GM19372 (cell line): ENCODE measurements around the gene DNAJC12.
"Not testable (repeated sequence)": the region's sequence is repeated elsewhere in the genome, so short reads cannot be mapped to it uniquely, and the experiment has no call there.

Experiments used
- ATAC-seq: cut with Tn5 transposase; IDR thresholded peaks from one replicate; pipeline ENCODE4 v1.9.1; 2021; ENCODE audit warnings: mild to moderate bottlenecking, low read depth, moderate library complexity; ENCODE audit not compliant: unreplicated experiment

The DNAJC12 gene

GRCh38 chr10:67837541-67838314 lies at the start of gene DNAJC12:
Gene DNAJC12 (minus strand): TSS chr10:67838188. CDS start chr10:67838011, 177 bp downstream.
- ATAC-seq: no peak

- ATAC-seq: peak; percentile 56
Observed at GRCh38 chr10:67884842-67885670, 47.1 kb upstream of the DNAJC12 start.

- ATAC-seq: peak; percentile 79
Observed at GRCh38 chr10:67884313-67884841, 46.4 kb upstream of the DNAJC12 start, which contains the start of gene SIRT1. Gene SIRT1 (plus strand): TSS chr10:67884656. CDS start chr10:67884722, 66 bp downstream.

- ATAC-seq: no peak
Observed at GRCh38 chr10:67883710-67884312, 45.8 kb upstream of the DNAJC12 start.

GRCh38 chr10:67878133-67878532 lies 40.1 kb upstream of the DNAJC12 start:
- ATAC-seq: no peak

GRCh38 chr10:67877421-67877820 lies 39.4 kb upstream of the DNAJC12 start:
- not testable (repeated sequence) for ATAC-seq

- ATAC-seq: no peak
Observed at GRCh38 chr10:67875340-67876238, 37.6 kb upstream of the DNAJC12 start.

GRCh38 chr10:67869996-67870395 lies 32.0 kb upstream of the DNAJC12 start:
- no peak for ATAC-seq

- no peak for ATAC-seq
Observed at GRCh38 chr10:67868132-67868531, 30.1 kb upstream of the DNAJC12 start.

- ATAC-seq: no peak
Observed at GRCh38 chr10:67864607-67865371, 26.8 kb upstream of the DNAJC12 start.

- ATAC-seq: no peak
Observed at GRCh38 chr10:67863094-67863493, 25.1 kb upstream of the DNAJC12 start.

GRCh38 chr10:67861750-67862432 lies 23.9 kb upstream of the DNAJC12 start:
- no peak for ATAC-seq

- no peak for ATAC-seq
Observed at GRCh38 chr10:67858971-67859370, 21.0 kb upstream of the DNAJC12 start.

GRCh38 chr10:67853512-67853911 lies 15.5 kb upstream of the DNAJC12 start:
- ATAC-seq: no peak

- no peak for ATAC-seq
Observed at GRCh38 chr10:67852761-67853160, 14.8 kb upstream of the DNAJC12 start.

GRCh38 chr10:67851186-67851585 lies 13.2 kb upstream of the DNAJC12 start:
- no peak for ATAC-seq

GRCh38 chr10:67849331-67850011 lies 11.5 kb upstream of the DNAJC12 start:
- peak; percentile 94 for ATAC-seq

- ATAC-seq: no peak
Observed at GRCh38 chr10:67843284-67843683, 5.3 kb upstream of the DNAJC12 start.
